Measurements from ENCODE around the gene CLEC7A.

DNA sequence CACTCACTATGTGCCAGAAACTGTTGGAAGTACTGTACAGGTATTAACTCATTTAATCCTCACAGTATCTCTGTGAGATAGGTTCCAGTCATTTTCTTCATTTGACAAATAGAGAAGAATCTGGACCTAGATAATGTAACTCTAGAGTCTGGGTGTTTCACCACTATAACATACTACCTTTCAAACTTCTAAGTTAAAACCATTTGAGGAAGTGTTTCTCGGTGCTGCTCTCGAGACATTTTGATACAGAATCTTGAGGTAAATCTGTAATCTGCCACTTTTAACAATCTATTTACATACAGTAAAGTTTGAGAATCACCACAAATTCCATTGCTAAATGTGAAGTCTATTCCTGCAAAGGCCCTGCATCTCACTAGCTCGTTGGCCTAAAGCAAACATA is 33.1 kb upstream of the CLEC7A start:
- TF ChIP-seq CTCF (IDR thresholded peaks at IDR 0.05; ENCODE audit: low read depth, low read length, missing input control), result no peak
- TF ChIP-seq JUND (IDR thresholded peaks at IDR 0.05), result no peak
- TF ChIP-seq MAX (IDR thresholded peaks at IDR 0.05), result no peak
- TF ChIP-seq, protein P1, sequence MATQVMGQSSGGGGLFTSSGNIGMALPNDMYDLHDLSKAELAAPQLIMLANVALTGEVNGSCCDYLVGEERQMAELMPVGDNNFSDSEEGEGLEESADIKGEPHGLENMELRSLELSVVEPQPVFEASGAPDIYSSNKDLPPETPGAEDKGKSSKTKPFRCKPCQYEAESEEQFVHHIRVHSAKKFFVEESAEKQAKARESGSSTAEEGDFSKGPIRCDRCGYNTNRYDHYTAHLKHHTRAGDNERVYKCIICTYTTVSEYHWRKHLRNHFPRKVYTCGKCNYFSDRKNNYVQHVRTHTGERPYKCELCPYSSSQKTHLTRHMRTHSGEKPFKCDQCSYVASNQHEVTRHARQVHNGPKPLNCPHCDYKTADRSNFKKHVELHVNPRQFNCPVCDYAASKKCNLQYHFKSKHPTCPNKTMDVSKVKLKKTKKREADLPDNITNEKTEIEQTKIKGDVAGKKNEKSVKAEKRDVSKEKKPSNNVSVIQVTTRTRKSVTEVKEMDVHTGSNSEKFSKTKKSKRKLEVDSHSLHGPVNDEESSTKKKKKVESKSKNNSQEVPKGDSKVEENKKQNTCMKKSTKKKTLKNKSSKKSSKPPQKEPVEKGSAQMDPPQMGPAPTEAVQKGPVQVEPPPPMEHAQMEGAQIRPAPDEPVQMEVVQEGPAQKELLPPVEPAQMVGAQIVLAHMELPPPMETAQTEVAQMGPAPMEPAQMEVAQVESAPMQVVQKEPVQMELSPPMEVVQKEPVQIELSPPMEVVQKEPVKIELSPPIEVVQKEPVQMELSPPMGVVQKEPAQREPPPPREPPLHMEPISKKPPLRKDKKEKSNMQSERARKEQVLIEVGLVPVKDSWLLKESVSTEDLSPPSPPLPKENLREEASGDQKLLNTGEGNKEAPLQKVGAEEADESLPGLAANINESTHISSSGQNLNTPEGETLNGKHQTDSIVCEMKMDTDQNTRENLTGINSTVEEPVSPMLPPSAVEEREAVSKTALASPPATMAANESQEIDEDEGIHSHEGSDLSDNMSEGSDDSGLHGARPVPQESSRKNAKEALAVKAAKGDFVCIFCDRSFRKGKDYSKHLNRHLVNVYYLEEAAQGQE (IDR thresholded peaks at IDR 0.05), result no peak
- TF ChIP-seq, protein P2, sequence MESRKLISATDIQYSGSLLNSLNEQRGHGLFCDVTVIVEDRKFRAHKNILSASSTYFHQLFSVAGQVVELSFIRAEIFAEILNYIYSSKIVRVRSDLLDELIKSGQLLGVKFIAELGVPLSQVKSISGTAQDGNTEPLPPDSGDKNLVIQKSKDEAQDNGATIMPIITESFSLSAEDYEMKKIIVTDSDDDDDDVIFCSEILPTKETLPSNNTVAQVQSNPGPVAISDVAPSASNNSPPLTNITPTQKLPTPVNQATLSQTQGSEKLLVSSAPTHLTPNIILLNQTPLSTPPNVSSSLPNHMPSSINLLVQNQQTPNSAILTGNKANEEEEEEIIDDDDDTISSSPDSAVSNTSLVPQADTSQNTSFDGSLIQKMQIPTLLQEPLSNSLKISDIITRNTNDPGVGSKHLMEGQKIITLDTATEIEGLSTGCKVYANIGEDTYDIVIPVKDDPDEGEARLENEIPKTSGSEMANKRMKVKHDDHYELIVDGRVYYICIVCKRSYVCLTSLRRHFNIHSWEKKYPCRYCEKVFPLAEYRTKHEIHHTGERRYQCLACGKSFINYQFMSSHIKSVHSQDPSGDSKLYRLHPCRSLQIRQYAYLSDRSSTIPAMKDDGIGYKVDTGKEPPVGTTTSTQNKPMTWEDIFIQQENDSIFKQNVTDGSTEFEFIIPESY (IDR thresholded peaks at IDR 0.05), result no peak
- no peak for TF ChIP-seq RAD21 (IDR thresholded peaks at IDR 0.05)
- no peak for TF ChIP-seq YY1 (IDR thresholded peaks at IDR 0.05)
- TF ChIP-seq RXRA (IDR thresholded peaks at IDR 0.05), result no peak
- no peak for TF ChIP-seq GABPA (IDR thresholded peaks at IDR 0.05 in 1 of 2, conservative IDR thresholded peaks at IDR 0.05 in 1 of 2)
- no peak for TF ChIP-seq TAF1 (conservative IDR thresholded peaks at IDR 0.05)
- TF ChIP-seq SP1 (IDR thresholded peaks at IDR 0.05), result no peak
- TF ChIP-seq HNF4A (conservative IDR thresholded peaks at IDR 0.05), result no peak
- TF ChIP-seq ATF3 (IDR thresholded peaks at IDR 0.05), result no peak
